ENCODE data around the gene TTC5. TPM values are rescaled to one million over a fixed set of nuclear protein-coding genes. Genes with fewer than 3 reads are reported as not detected.

TTC5 gene
- total RNA-seq, 3 donors from 2014 or later (not counting 1 experiment from before 2014, with no cell fraction given) = 18.1 to 23.5 (median 21.6) TPM

- intact Hi-C loops (cut with micrococcal nuclease) = no loop called here
- H3K27ac Mint-ChIP-seq = no peak overlapping the region
- H3K4me3 ChIP-seq (ENCODE audit: low read length) = no peak overlapping the region
- peaks cover 14 to 22% of the 10 kb centered on the region in 2 donors for H3K4me1 Mint-ChIP-seq
- H3K4me3 Mint-ChIP-seq = no peak overlapping the region
- TF ChIP-seq, protein P1, sequence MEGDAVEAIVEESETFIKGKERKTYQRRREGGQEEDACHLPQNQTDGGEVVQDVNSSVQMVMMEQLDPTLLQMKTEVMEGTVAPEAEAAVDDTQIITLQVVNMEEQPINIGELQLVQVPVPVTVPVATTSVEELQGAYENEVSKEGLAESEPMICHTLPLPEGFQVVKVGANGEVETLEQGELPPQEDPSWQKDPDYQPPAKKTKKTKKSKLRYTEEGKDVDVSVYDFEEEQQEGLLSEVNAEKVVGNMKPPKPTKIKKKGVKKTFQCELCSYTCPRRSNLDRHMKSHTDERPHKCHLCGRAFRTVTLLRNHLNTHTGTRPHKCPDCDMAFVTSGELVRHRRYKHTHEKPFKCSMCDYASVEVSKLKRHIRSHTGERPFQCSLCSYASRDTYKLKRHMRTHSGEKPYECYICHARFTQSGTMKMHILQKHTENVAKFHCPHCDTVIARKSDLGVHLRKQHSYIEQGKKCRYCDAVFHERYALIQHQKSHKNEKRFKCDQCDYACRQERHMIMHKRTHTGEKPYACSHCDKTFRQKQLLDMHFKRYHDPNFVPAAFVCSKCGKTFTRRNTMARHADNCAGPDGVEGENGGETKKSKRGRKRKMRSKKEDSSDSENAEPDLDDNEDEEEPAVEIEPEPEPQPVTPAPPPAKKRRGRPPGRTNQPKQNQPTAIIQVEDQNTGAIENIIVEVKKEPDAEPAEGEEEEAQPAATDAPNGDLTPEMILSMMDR (IDR thresholded peaks at IDR 0.05) = no peak
- H3K27ac ChIP-seq (ENCODE audit: low read length) = no peak overlapping the region
- no peaks in the 10 kb centered on the region for H3K27me3 Mint-ChIP-seq (ENCODE audit: low read depth in 2 of 2)
- DNase-seq = no peak
- H3K36me3 Mint-ChIP-seq = no peaks in the 10 kb centered on the region
- H3K27me3 ChIP-seq (ENCODE audit: control insufficient read depth, insufficient read depth, low read length) = no peaks in the 10 kb centered on the region
- no peaks in the 10 kb centered on the region for H3K9me3 ChIP-seq (ENCODE audit: control insufficient read depth, insufficient read depth, low read length)
- 100% methylated on average over 3 of the region's 3 CpGs for WGBS (ENCODE audit: insufficient coverage)
- ATAC-seq = no peak
- no peaks in the 10 kb centered on the region for H3K9me3 Mint-ChIP-seq
- peaks cover 29% of the 10 kb centered on the region for H3K36me3 ChIP-seq (ENCODE audit: control insufficient read depth, insufficient read depth, low read length)
- H3K4me1 ChIP-seq (ENCODE audit: control insufficient read depth, insufficient read depth, low read length) = no peaks in the 10 kb centered on the region
These were observed 42.0 kb upstream of the TTC5 start for GRCh38 chr14:20347747-20348146.

DNA sequence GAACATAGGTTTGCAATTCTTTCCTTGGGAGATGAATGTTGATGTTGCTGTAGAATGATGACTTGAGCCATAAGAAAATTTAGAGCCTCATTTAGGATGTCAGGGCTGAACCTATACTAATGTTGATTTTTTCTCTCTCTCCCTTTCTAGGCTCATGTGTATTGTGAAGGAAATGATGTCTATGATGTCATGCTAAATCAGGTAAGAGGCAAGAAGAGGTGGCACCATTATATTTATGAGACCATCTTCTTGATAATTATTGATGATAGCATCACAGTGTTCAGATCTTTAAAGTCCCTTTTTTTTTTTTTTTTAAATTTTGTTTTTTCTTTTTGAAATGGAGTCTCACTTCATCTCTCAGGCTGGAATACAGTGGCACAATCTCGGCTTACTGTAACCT lies 41.0 kb upstream of the TTC5 start:
- no peak for DNase-seq
- peaks cover 14 to 22% of the 10 kb centered on the region in 2 donors for H3K4me1 Mint-ChIP-seq
- H3K36me3 ChIP-seq (ENCODE audit: control insufficient read depth, insufficient read depth, low read length) = peaks cover 19% of the 10 kb centered on the region
- ATAC-seq = no peak
- TF ChIP-seq, protein P1 (IDR thresholded peaks at IDR 0.05) = no peak
- WGBS (ENCODE audit: insufficient coverage) = 100% methylated on average over 1 of the region's 1 CpG
- intact Hi-C loops (cut with micrococcal nuclease) = no loop called here
- peaks cover 6% of the 10 kb centered on the region for H3K4me1 ChIP-seq (ENCODE audit: control insufficient read depth, insufficient read depth, low read length)
- H3K9me3 Mint-ChIP-seq = no peaks in the 10 kb centered on the region
- H3K27ac Mint-ChIP-seq = no peak overlapping the region
- H3K4me3 Mint-ChIP-seq = no peak overlapping the region
- no peaks in the 10 kb centered on the region for H3K9me3 ChIP-seq (ENCODE audit: control insufficient read depth, insufficient read depth, low read length)
- H3K27me3 Mint-ChIP-seq (ENCODE audit: low read depth in 2 of 2) = no peaks in the 10 kb centered on the region
- no peak overlapping the region for H3K4me3 ChIP-seq (ENCODE audit: low read length)
- no peaks in the 10 kb centered on the region for H3K27me3 ChIP-seq (ENCODE audit: control insufficient read depth, insufficient read depth, low read length)
- H3K27ac ChIP-seq (ENCODE audit: low read length) = no peak overlapping the region
- no peaks in the 10 kb centered on the region for H3K36me3 Mint-ChIP-seq

DNA sequence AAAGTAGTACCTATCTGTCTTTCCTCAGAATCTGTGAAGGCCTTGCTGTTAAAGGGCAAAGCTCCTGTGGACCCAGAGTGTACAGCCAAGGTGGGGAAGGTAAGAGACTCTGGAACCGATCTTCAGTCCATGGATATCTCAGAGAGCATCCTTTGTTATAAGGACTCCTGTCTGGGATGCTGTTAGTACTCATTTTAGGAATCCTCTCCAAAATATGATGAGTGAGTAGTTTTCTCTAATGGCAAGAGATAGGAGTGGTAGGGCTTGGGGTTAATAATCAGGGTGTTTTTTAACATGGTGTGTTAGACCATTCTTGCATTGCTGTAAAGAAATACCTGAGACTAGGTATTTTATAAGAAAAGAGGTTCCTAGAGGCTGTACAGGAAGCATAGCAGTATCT lies 39.6 kb upstream of the TTC5 start:
- Histone ChIP-seq H3K27ac (ENCODE audit: low read length) (no peak overlapping the region), H3K9me3 (ENCODE audit: control insufficient read depth, insufficient read depth, low read length) (no peaks in the 10 kb centered on the region), H3K36me3 (ENCODE audit: control insufficient read depth, insufficient read depth, low read length) (peaks cover 8% of the 10 kb centered on the region), H3K27me3 (ENCODE audit: control insufficient read depth, insufficient read depth, low read length) (no peaks in the 10 kb centered on the region), H3K4me3 (ENCODE audit: low read length) (no peak overlapping the region), H3K4me1 (ENCODE audit: control insufficient read depth, insufficient read depth, low read length) (peaks cover 6% of the 10 kb centered on the region)
- ATAC-seq (no peak), DNase-seq (no peak)
- no peaks in the 10 kb centered on the region for H3K9me3 Mint-ChIP-seq
- WGBS (ENCODE audit: insufficient coverage) = 94% methylated on average over 1 of the region's 1 CpG
- H3K4me3 Mint-ChIP-seq = no peak overlapping the region
- TF ChIP-seq, protein P1 (IDR thresholded peaks at IDR 0.05) = no peak
- peak overlapping the region; percentile 97 to 99 for H3K27ac Mint-ChIP-seq
- no peaks in the 10 kb centered on the region for H3K36me3 Mint-ChIP-seq
- no peaks in the 10 kb centered on the region for H3K27me3 Mint-ChIP-seq (ENCODE audit: low read depth in 2 of 2)
- peaks cover 14 to 22% of the 10 kb centered on the region in 2 donors for H3K4me1 Mint-ChIP-seq
- intact Hi-C loops (cut with micrococcal nuclease) = no loop called here

- no peaks in the 10 kb centered on the region for H3K27me3 ChIP-seq (ENCODE audit: control insufficient read depth, insufficient read depth, low read length)
- H3K36me3 ChIP-seq (ENCODE audit: control insufficient read depth, insufficient read depth, low read length) = peaks cover 7% of the 10 kb centered on the region
- H3K36me3 Mint-ChIP-seq = no peaks in the 10 kb centered on the region
- WGBS (ENCODE audit: insufficient coverage) = 0% methylated on average over 2 of the region's 3 CpGs
- H3K9me3 Mint-ChIP-seq = no peaks in the 10 kb centered on the region
- peaks cover 6% of the 10 kb centered on the region for H3K4me1 ChIP-seq (ENCODE audit: control insufficient read depth, insufficient read depth, low read length)
- peak overlapping the region; percentile 90 for H3K27ac ChIP-seq (ENCODE audit: low read length)
- peak overlapping the region; percentile 94 for H3K4me3 ChIP-seq (ENCODE audit: low read length)
- peak overlapping the region; percentile 97 to 99 for H3K27ac Mint-ChIP-seq
- intact Hi-C loops (cut with micrococcal nuclease) = loop anchor here (1.0 to 5.0 kb wide), 6 partner anchors 11 to 339 kb away; partner anchors contain the start of genes APEX1 and CCNB1IP1
- H3K27me3 Mint-ChIP-seq (ENCODE audit: low read depth in 2 of 2) = no peaks in the 10 kb centered on the region
- H3K4me3 Mint-ChIP-seq = peak overlapping the region; percentile 96
- DNase-seq (no peak), ATAC-seq (no peak)
- TF ChIP-seq, protein P1 (IDR thresholded peaks at IDR 0.05) = no peak
- H3K4me1 Mint-ChIP-seq = peaks cover 14 to 22% of the 10 kb centered on the region in 2 donors
- no peaks in the 10 kb centered on the region for H3K9me3 ChIP-seq (ENCODE audit: control insufficient read depth, insufficient read depth, low read length)
These were observed 38.1 kb upstream of the TTC5 start for GRCh38 chr14:20343862-20344220.
